ENCODE measurements around the gene TBX6. TPM values are rescaled to one million over a fixed set of nuclear protein-coding genes. Genes with fewer than 3 reads are reported as not detected.
A peak's percentile ranks its signal among the peaks of the same experiment; 100 is the strongest.

Gene TBX6
- total RNA-seq, 1 donor from 2014 or later, result 2.7 TPM

- Mint-ChIP-seq H3K36me3 (peaks cover 29% of the 10 kb centered on the region), H3K9me3 (no peaks in the 10 kb centered on the region), H3K27me3 (ENCODE audit: low read depth) (no peaks in the 10 kb centered on the region), H3K27ac (no peak overlapping the region), H3K4me3 (no peak overlapping the region), H3K4me1 (peaks cover 4% of the 10 kb centered on the region)
- no peak for DNase-seq (ENCODE audit: low spot score in 2 of 2, unreplicated experiment in 2 of 2)
- TF ChIP-seq CTCF (IDR thresholded peaks at IDR 0.05; ENCODE audit: unreplicated experiment), result no peak
Observed at GRCh38 chr16:30082545-30083090, 9.1 kb downstream of the TBX6 start.

GRCh38 chr16:30079480-30079879, 12.2 kb downstream of the TBX6 start:
- no peak for TF ChIP-seq CTCF (IDR thresholded peaks at IDR 0.05; ENCODE audit: unreplicated experiment)
- H3K27me3 Mint-ChIP-seq (ENCODE audit: low read depth), result no peaks in the 10 kb centered on the region
- H3K9me3 Mint-ChIP-seq, result no peaks in the 10 kb centered on the region
- H3K36me3 Mint-ChIP-seq, result peaks cover 22% of the 10 kb centered on the region
- DNase-seq (ENCODE audit: low spot score in 2 of 2, unreplicated experiment in 2 of 2), result no peak
- H3K27ac Mint-ChIP-seq, result no peak overlapping the region
- H3K4me1 Mint-ChIP-seq, result peaks cover 22% of the 10 kb centered on the region
- H3K4me3 Mint-ChIP-seq, result no peak overlapping the region

- H3K27me3 Mint-ChIP-seq (ENCODE audit: low read depth), result no peaks in the 10 kb centered on the region
- H3K4me3 Mint-ChIP-seq, result no peak overlapping the region
- peaks cover 22% of the 10 kb centered on the region for H3K4me1 Mint-ChIP-seq
- no peaks in the 10 kb centered on the region for H3K9me3 Mint-ChIP-seq
- no peak for DNase-seq (ENCODE audit: low spot score in 2 of 2, unreplicated experiment in 2 of 2)
- TF ChIP-seq CTCF (IDR thresholded peaks at IDR 0.05; ENCODE audit: unreplicated experiment), result no peak
- H3K36me3 Mint-ChIP-seq, result peaks cover 22% of the 10 kb centered on the region
- no peak overlapping the region for H3K27ac Mint-ChIP-seq
Observed at GRCh38 chr16:30078744-30079143, 13.0 kb downstream of the TBX6 start.

- H3K27me3 Mint-ChIP-seq (ENCODE audit: low read depth), result no peaks in the 10 kb centered on the region
- TF ChIP-seq CTCF (IDR thresholded peaks at IDR 0.05; ENCODE audit: unreplicated experiment), result no peak
- H3K27ac Mint-ChIP-seq, result peak overlapping the region; percentile 63
- no peaks in the 10 kb centered on the region for H3K9me3 Mint-ChIP-seq
- peak overlapping the region; percentile 93 for H3K4me3 Mint-ChIP-seq
- no peak for DNase-seq (ENCODE audit: low spot score in 2 of 2, unreplicated experiment in 2 of 2)
- H3K4me1 Mint-ChIP-seq, result peaks cover 22% of the 10 kb centered on the region
- H3K36me3 Mint-ChIP-seq, result peaks cover 16% of the 10 kb centered on the region
Observed at GRCh38 chr16:30077656-30078055, 14.1 kb downstream of the TBX6 start.

GRCh38 chr16:30076276-30076791, 15.4 kb downstream of the TBX6 start:
- Mint-ChIP-seq H3K27me3 (ENCODE audit: low read depth) (no peaks in the 10 kb centered on the region), H3K27ac (peak overlapping the region; percentile 82), H3K36me3 (peaks cover 16% of the 10 kb centered on the region), H3K9me3 (no peaks in the 10 kb centered on the region), H3K4me3 (peak overlapping the region; percentile 93), H3K4me1 (peaks cover 22% of the 10 kb centered on the region)
- DNase-seq (ENCODE audit: low spot score in 2 of 2, unreplicated experiment in 2 of 2), result no peak
- TF ChIP-seq CTCF (IDR thresholded peaks at IDR 0.05; ENCODE audit: unreplicated experiment), result no peak

All from mesothelial cell of epicardium (in vitro differentiated cells).